H9 (cell line): ENCODE measurements around the gene RHEX. TPM values are rescaled to one million over a fixed set of nuclear protein-coding genes. Genes with fewer than 3 reads are reported as not detected.

Source experiments
- DNase-seq: peaks from one replicate; pipeline ENCODE4 v3.0.0-alpha.2; 2017
- H2AFZ ChIP-seq: one replicate; pipeline ENCODE4 v1.6.1; 2013; ENCODE audit warnings: mild to moderate bottlenecking, low read length, control low read depth, moderate library complexity
- H2AK5ac ChIP-seq: 2 replicates; pipeline ENCODE4 v1.6.1; 2013; ENCODE audit warnings: low read length, control low read depth, mixed read lengths; ENCODE audit not compliant: insufficient read length
- H2BK120ac ChIP-seq: one replicate; pipeline ENCODE4 v1.6.1; 2013; ENCODE audit warnings: low read depth, mild to moderate bottlenecking, low read length, control low read depth, inconsistent platforms; ENCODE audit not compliant: poor library complexity, severe bottlenecking
- H2BK12ac ChIP-seq: 2 replicates; pipeline ENCODE4 v1.6.1; 2013; ENCODE audit warnings: low read length, control low read depth, mixed read lengths, low read depth; ENCODE audit not compliant: insufficient read length
- H2BK15ac ChIP-seq: 2 replicates; pipeline ENCODE4 v1.6.1; 2013; ENCODE audit warnings: low read depth, low read length, control low read depth
- H2BK20ac ChIP-seq: one replicate; pipeline ENCODE4 v1.6.1; 2013; ENCODE audit warnings: low read depth, mild to moderate bottlenecking, low read length, control low read depth, inconsistent platforms; ENCODE audit not compliant: poor library complexity, severe bottlenecking
- H2BK5ac ChIP-seq: 2 replicates; pipeline ENCODE4 v1.6.1; 2013; ENCODE audit warnings: low read length, control low read depth, mixed read lengths; ENCODE audit not compliant: insufficient read length
- H3K14ac ChIP-seq: 2 replicates; pipeline ENCODE4 v1.6.1; 2013; ENCODE audit warnings: low read length, control low read depth; ENCODE audit not compliant: insufficient read depth
- H3K18ac ChIP-seq: 2 replicates; pipeline ENCODE4 v1.6.1; 2013; ENCODE audit warnings: low read depth, mild to moderate bottlenecking, mixed read lengths, low read length, control low read depth; ENCODE audit not compliant: insufficient read length
- H3K23ac ChIP-seq: 2 replicates; pipeline ENCODE4 v1.6.1; 2013; ENCODE audit warnings: low read length, control low read depth, mixed read lengths, low read depth; ENCODE audit not compliant: insufficient read length
- H3K23me2 ChIP-seq: 2 replicates; pipeline ENCODE4 v1.6.1; 2013; ENCODE audit warnings: low read depth, mild to moderate bottlenecking, mixed read lengths, low read length, control low read depth; ENCODE audit not compliant: insufficient read length, poor library complexity, severe bottlenecking
- H3K27ac ChIP-seq: 2 replicates; pipeline ENCODE4 v1.5.1; 2013; ENCODE audit warnings: low read length, control low read depth, mixed read lengths, low read depth; ENCODE audit not compliant: insufficient read length
- H3K27me3 ChIP-seq: 2 replicates; pipeline ENCODE4 v1.6.1; 2013; ENCODE audit warnings: low read length, control low read depth, inconsistent platforms; ENCODE audit not compliant: insufficient read depth
- H3K4ac ChIP-seq: 2 replicates; pipeline ENCODE4 v1.6.1; 2013; ENCODE audit warnings: low read depth, mild to moderate bottlenecking, control low read depth, inconsistent platforms, low read length, moderate library complexity
- H3K4me1 ChIP-seq: 2 replicates; pipeline ENCODE4 v1.6.1; 2013; ENCODE audit warnings: low read length, control low read depth, inconsistent platforms; ENCODE audit not compliant: insufficient read depth
- H3K4me2 ChIP-seq: 2 replicates; pipeline ENCODE4 v1.6.1; 2013; ENCODE audit warnings: low read length, control low read depth, mixed read lengths; ENCODE audit not compliant: insufficient read length, insufficient read depth
- H3K56ac ChIP-seq: 2 replicates; pipeline ENCODE4 v1.6.1; 2013; ENCODE audit warnings: low read depth, mild to moderate bottlenecking, mixed read lengths, low read length, control low read depth; ENCODE audit not compliant: insufficient read length
- H3K79me1 ChIP-seq: 2 replicates; pipeline ENCODE4 v1.6.1; 2013; ENCODE audit warnings: low read depth, mild to moderate bottlenecking, moderate library complexity, low read length, control low read depth, inconsistent platforms; ENCODE audit not compliant: insufficient read depth, poor library complexity, severe bottlenecking
- H3K79me2 ChIP-seq: 2 replicates; pipeline ENCODE4 v1.6.1; 2013; ENCODE audit warnings: low read length, control low read depth, inconsistent platforms; ENCODE audit not compliant: insufficient read depth
- H3K9ac ChIP-seq: 2 replicates; pipeline ENCODE4 v1.6.1; 2013; ENCODE audit warnings: low read length, control low read depth, mixed read lengths; ENCODE audit not compliant: insufficient read length; ENCODE audit errors: extremely low read depth
- H3K9me3 ChIP-seq: one replicate; pipeline ENCODE4 v1.6.1; 2013; ENCODE audit warnings: low read depth, low read length, inconsistent platforms; ENCODE audit not compliant: control insufficient read depth
- H3T11ph ChIP-seq: one replicate; pipeline ENCODE4 v1.6.1; 2013; ENCODE audit warnings: mild to moderate bottlenecking, low read length, control low read depth, inconsistent platforms
- H4K20me1 ChIP-seq: one replicate; pipeline ENCODE4 v1.6.1; 2013; ENCODE audit not compliant: control insufficient read depth, insufficient read length, insufficient read depth
- H4K5ac ChIP-seq: 2 replicates; pipeline ENCODE4 v1.6.1; 2013; ENCODE audit warnings: low read depth, mild to moderate bottlenecking, mixed read lengths, low read length, control low read depth; ENCODE audit not compliant: insufficient read length
- H4K8ac ChIP-seq: replicated peaks from 2 replicates; pipeline ENCODE4 v1.6.1; 2013; ENCODE audit warnings: low read length, control low read depth, mixed read lengths, low read depth; ENCODE audit not compliant: insufficient read length
- H4K91ac ChIP-seq: 2 replicates; pipeline ENCODE4 v1.6.1; 2013; ENCODE audit warnings: low read depth, mild to moderate bottlenecking, moderate library complexity, mixed read lengths, low read length, control low read depth; ENCODE audit not compliant: insufficient read length
- H3K27ac Mint-ChIP-seq, 3 experiments: 2 replicates in 2 of 3; 3 replicates in 1 of 3; pipeline ENCODE4 v1.8.0; 2020 to 2021; ENCODE audit warnings: mixed read lengths in 3 of 3, mild to moderate bottlenecking in 1 of 3, moderate library complexity in 1 of 3
- H3K27me3 Mint-ChIP-seq: 2 replicates; pipeline ENCODE4 v1.8.0; 2021; ENCODE audit warnings: low read depth, mild to moderate bottlenecking, moderate library complexity, mixed read lengths
- H3K36me3 Mint-ChIP-seq, 3 experiments: 2 replicates in 2 of 3; 3 replicates in 1 of 3; pipeline ENCODE4 v1.8.0; 2020 to 2021; ENCODE audit warnings: low read depth in 3 of 3, mixed read lengths in 3 of 3; ENCODE audit not compliant: insufficient read depth in 1 of 3
- H3K4me1 Mint-ChIP-seq, 2 experiments: 2 replicates each; pipeline ENCODE4 v1.8.0; 2020; ENCODE audit warnings: mixed read lengths in 2 of 2
- H3K4me3 Mint-ChIP-seq, 2 experiments: 2 replicates in 1 of 2; 3 replicates in 1 of 2; pipeline ENCODE4 v1.8.0; 2020 to 2021; ENCODE audit warnings: mild to moderate bottlenecking in 2 of 2, mixed read lengths in 2 of 2, moderate library complexity in 1 of 2
- H3K9me3 Mint-ChIP-seq, 2 experiments: 2 replicates in 1 of 2; 3 replicates in 1 of 2; pipeline ENCODE4 v1.8.0; 2020; ENCODE audit warnings: mild to moderate bottlenecking in 2 of 2, mixed read lengths in 2 of 2, moderate library complexity in 1 of 2
- WGBS: extraction: QIAGEN DNeasy Blood & Tissue Kit; methylation state at CpG from one replicate; pipeline ENCODE4 v1.1.7; 2013; ENCODE audit warnings: missing lambda C conversion rate, low lambda C conversion rate, mixed read lengths; ENCODE audit not compliant: insufficient read length; ENCODE audit errors: extremely low coverage; 5-methylcytosine and 5-hydroxymethylcytosine counted together
- total RNA-seq: library from RNA; stranded (reverse); gene quantifications from 2 replicates; pipeline ENCODE4 v1.2.1, GENCODE V29; 2021
- TF ChIP-seq, protein P1 (sequence below): fragments of 200-600 bp; sonication (generic); conservative IDR thresholded peaks from 3 replicates; pipeline ENCODE4 v1.8.0; 2021; ENCODE audit warnings: antibody characterized with exemption, mild to moderate bottlenecking

Gene RHEX
- total RNA-seq, 1 experiment from 2014 or later: not detected

DNA sequence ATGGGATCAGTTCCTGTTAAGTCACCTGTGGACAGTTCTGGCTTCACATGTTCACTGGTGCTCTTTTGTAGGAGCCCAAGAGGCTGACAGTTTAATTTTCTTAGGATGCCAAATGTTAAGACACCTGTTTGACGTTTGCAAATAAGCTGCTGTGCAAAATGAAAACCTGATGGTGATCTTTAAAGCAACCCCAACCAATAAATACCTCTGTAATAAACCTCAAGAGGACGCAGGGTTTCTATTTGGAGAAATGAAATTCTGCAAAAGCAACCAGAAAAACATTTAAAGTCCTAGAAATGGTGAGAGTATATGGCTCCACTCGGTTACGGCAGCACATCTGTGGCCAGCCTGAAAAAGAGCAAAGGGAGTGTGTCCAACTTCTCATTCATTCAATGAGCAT is 5.7 kb upstream of the RHEX start:
- peaks cover 7 to 13% of the 10 kb centered on the region in 2 experiments for H3K4me1 Mint-ChIP-seq
- no peaks in the 10 kb centered on the region for H3K36me3 Mint-ChIP-seq
- H3K23me2 ChIP-seq: no peaks in the 10 kb centered on the region
- H4K8ac ChIP-seq: no peak overlapping the region
- no peak overlapping the region for H3K9ac ChIP-seq
- H2BK15ac ChIP-seq: no peak overlapping the region
- no peak overlapping the region for H2AFZ ChIP-seq
- no peak overlapping the region for H3K4me3 Mint-ChIP-seq
- H2BK5ac ChIP-seq: no peak overlapping the region
- no peaks in the 10 kb centered on the region for H3K27me3 ChIP-seq
- no peak overlapping the region for H3K18ac ChIP-seq
- H3K4me2 ChIP-seq: no peak overlapping the region
- no peaks in the 10 kb centered on the region for H3K79me1 ChIP-seq
- no peaks in the 10 kb centered on the region for H3K9me3 ChIP-seq
- H3K4ac ChIP-seq: no peak overlapping the region
- H3K23ac ChIP-seq: no peak overlapping the region
- TF ChIP-seq, protein P1, sequence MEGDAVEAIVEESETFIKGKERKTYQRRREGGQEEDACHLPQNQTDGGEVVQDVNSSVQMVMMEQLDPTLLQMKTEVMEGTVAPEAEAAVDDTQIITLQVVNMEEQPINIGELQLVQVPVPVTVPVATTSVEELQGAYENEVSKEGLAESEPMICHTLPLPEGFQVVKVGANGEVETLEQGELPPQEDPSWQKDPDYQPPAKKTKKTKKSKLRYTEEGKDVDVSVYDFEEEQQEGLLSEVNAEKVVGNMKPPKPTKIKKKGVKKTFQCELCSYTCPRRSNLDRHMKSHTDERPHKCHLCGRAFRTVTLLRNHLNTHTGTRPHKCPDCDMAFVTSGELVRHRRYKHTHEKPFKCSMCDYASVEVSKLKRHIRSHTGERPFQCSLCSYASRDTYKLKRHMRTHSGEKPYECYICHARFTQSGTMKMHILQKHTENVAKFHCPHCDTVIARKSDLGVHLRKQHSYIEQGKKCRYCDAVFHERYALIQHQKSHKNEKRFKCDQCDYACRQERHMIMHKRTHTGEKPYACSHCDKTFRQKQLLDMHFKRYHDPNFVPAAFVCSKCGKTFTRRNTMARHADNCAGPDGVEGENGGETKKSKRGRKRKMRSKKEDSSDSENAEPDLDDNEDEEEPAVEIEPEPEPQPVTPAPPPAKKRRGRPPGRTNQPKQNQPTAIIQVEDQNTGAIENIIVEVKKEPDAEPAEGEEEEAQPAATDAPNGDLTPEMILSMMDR: no peak
- no peak overlapping the region for H3T11ph ChIP-seq
- H3K56ac ChIP-seq: no peak overlapping the region
- peaks cover 0 to 3% of the 10 kb centered on the region in 2 experiments; a peak in 1 of 5 replicates for H3K9me3 Mint-ChIP-seq
- no peak overlapping the region for H4K5ac ChIP-seq
- H3K27ac Mint-ChIP-seq: no peak overlapping the region
- no peak overlapping the region for H3K27ac ChIP-seq
- no peak overlapping the region for H2AK5ac ChIP-seq
- H3K14ac ChIP-seq: no peak overlapping the region
- no peaks in the 10 kb centered on the region for H4K20me1 ChIP-seq
- DNase-seq: no peak
- no peak overlapping the region for H4K91ac ChIP-seq
- no peak overlapping the region for H2BK20ac ChIP-seq
- H2BK120ac ChIP-seq: no peak overlapping the region
- no peak overlapping the region for H2BK12ac ChIP-seq
- H3K27me3 Mint-ChIP-seq: 0 out of 2 replicates have a peak, but pooled peaks cover 2% of the 10 kb centered on the region
- 0 out of 2 replicates have a peak, but pooled peaks cover 2% of the 10 kb centered on the region for H3K4me1 ChIP-seq
- no peaks in the 10 kb centered on the region for H3K79me2 ChIP-seq
- no CpG with 5 or more reads among the region's 4 CpGs for WGBS
